Measurements from ENCODE around the gene USP32. TPM values are rescaled to one million over a fixed set of nuclear protein-coding genes. Genes with fewer than 3 reads are reported as not detected.

Gene USP32
- polyA plus RNA-seq, 3 donors = 10.1 to 26.6 (median 16.6) TPM

GRCh38 chr17:60410001-60410400, 18.1 kb upstream of the USP32 start:
- Histone ChIP-seq H2AFZ (ENCODE audit: insufficient read depth, low read depth, low read length, poor library complexity, severe bottlenecking) (peak overlapping the region; percentile 8), H3K27me3 (ENCODE audit: control insufficient read depth in 2 of 2, insufficient read depth in 2 of 2, low read length in 2 of 2) (no peaks in the 10 kb centered on the region), H3K4me1 (ENCODE audit: control insufficient read depth in 1 of 2, insufficient read depth in 2 of 2, low read length in 2 of 2) (no peaks in the 10 kb centered on the region), H3K9me3 (replicated peaks in 1 of 2; ENCODE audit: control insufficient read depth in 1 of 2, insufficient read depth in 1 of 2, low read length in 2 of 2) (no peaks in the 10 kb centered on the region), H3K9ac (ENCODE audit: insufficient read depth, low read length, poor library complexity, severe bottlenecking) (no peak overlapping the region), H3K4me2 (replicated peaks; ENCODE audit: extremely low read depth, low read length, poor library complexity, severe bottlenecking) (no peak overlapping the region), H3K4me3 (replicated peaks in 1 of 3; ENCODE audit: low read depth in 2 of 3, low read length in 3 of 3) (no peak overlapping the region), H3K79me2 (ENCODE audit: insufficient read depth, low read length) (no peaks in the 10 kb centered on the region), H3K27ac (ENCODE audit: low read depth in 1 of 2, low read length in 2 of 2) (no peak overlapping the region), H4K20me1 (ENCODE audit: insufficient read depth, low read length) (no peaks in the 10 kb centered on the region), H3K36me3 (replicated peaks in 1 of 2; ENCODE audit: control insufficient read depth in 1 of 2, insufficient read depth in 2 of 2, low read length in 2 of 2) (no peaks in the 10 kb centered on the region)
- H3K27me3 Mint-ChIP-seq (ENCODE audit: low read depth in 3 of 3) = no peaks in the 10 kb centered on the region
- WGBS (ENCODE audit: insufficient coverage) = 100% methylated on average over 3 of the region's 4 CpGs
- no peak for DNase-seq
- no peak overlapping the region for H3K4me3 Mint-ChIP-seq
- H3K9me3 Mint-ChIP-seq = peaks cover 0 to 3% (median 0%) of the 10 kb centered on the region in 7 donors
- TF ChIP-seq, protein P1, sequence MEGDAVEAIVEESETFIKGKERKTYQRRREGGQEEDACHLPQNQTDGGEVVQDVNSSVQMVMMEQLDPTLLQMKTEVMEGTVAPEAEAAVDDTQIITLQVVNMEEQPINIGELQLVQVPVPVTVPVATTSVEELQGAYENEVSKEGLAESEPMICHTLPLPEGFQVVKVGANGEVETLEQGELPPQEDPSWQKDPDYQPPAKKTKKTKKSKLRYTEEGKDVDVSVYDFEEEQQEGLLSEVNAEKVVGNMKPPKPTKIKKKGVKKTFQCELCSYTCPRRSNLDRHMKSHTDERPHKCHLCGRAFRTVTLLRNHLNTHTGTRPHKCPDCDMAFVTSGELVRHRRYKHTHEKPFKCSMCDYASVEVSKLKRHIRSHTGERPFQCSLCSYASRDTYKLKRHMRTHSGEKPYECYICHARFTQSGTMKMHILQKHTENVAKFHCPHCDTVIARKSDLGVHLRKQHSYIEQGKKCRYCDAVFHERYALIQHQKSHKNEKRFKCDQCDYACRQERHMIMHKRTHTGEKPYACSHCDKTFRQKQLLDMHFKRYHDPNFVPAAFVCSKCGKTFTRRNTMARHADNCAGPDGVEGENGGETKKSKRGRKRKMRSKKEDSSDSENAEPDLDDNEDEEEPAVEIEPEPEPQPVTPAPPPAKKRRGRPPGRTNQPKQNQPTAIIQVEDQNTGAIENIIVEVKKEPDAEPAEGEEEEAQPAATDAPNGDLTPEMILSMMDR (IDR thresholded peaks at IDR 0.05) = no peak
- intact Hi-C loops (cut with micrococcal nuclease) = no loop called here
- H3K36me3 Mint-ChIP-seq = no peaks in the 10 kb centered on the region
- H3K27ac Mint-ChIP-seq = peak overlapping the region in 1 of 7 donors; percentile 75
- no peaks in the 10 kb centered on the region for H3K4me1 Mint-ChIP-seq

DNA sequence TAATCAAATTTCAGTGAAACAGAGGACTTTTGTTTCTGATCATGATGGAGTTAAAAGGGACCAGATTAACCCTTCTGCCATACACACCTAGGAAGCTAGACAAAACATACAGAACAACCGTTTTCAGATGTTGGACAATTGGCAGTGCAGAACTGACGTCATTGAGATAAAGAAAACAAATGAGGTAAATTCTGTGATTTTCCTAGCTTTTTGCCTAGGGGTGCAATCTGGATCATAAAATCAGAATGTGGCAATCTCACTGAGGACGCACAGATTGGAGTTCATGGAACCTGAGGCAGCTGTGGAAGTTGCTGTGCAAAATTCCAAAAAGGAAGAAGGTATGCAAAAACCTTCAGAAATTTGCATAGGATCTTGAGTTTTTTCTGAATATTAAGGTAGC, 15.0 kb upstream of the USP32 start:
- Histone ChIP-seq H3K4me3 (replicated peaks in 1 of 3; ENCODE audit: low read depth in 2 of 3, low read length in 3 of 3) (no peak overlapping the region), H3K4me2 (replicated peaks; ENCODE audit: extremely low read depth, low read length, poor library complexity, severe bottlenecking) (no peak overlapping the region), H3K36me3 (replicated peaks in 1 of 2; ENCODE audit: control insufficient read depth in 1 of 2, insufficient read depth in 2 of 2, low read length in 2 of 2) (no peaks in the 10 kb centered on the region), H3K9ac (ENCODE audit: insufficient read depth, low read length, poor library complexity, severe bottlenecking) (no peak overlapping the region), H3K27ac (ENCODE audit: low read depth in 1 of 2, low read length in 2 of 2) (no peak overlapping the region), H3K79me2 (ENCODE audit: insufficient read depth, low read length) (no peaks in the 10 kb centered on the region), H3K9me3 (replicated peaks in 1 of 2; ENCODE audit: control insufficient read depth in 1 of 2, insufficient read depth in 1 of 2, low read length in 2 of 2) (no peaks in the 10 kb centered on the region), H4K20me1 (ENCODE audit: insufficient read depth, low read length) (no peaks in the 10 kb centered on the region), H3K4me1 (ENCODE audit: control insufficient read depth in 1 of 2, insufficient read depth in 2 of 2, low read length in 2 of 2) (peaks cover 3 to 13% of the 10 kb centered on the region in 2 donors), H2AFZ (ENCODE audit: insufficient read depth, low read depth, low read length, poor library complexity, severe bottlenecking) (no peak overlapping the region), H3K27me3 (ENCODE audit: control insufficient read depth in 2 of 2, insufficient read depth in 2 of 2, low read length in 2 of 2) (no peaks in the 10 kb centered on the region)
- H3K36me3 Mint-ChIP-seq = peaks cover 0 to 3% of the 10 kb centered on the region in 2 donors
- peaks cover 0 to 3% (median 0%) of the 10 kb centered on the region in 7 donors for H3K9me3 Mint-ChIP-seq
- no peak for DNase-seq
- peaks cover 9% of the 10 kb centered on the region for H3K4me1 Mint-ChIP-seq
- peaks cover 0 to 2% (median 0%) of the 10 kb centered on the region in 3 donors for H3K27me3 Mint-ChIP-seq (ENCODE audit: low read depth in 3 of 3)
- peak overlapping the region in 1 of 7 donors; percentile 41 for H3K27ac Mint-ChIP-seq
- intact Hi-C loops (cut with micrococcal nuclease) = loop anchor here in 1 of 2 donors (10.0 kb wide), 1 partner anchor 52 kb away; no protein-coding TSS in a partner anchor
- H3K4me3 Mint-ChIP-seq = no peak overlapping the region
- TF ChIP-seq, protein P1 (IDR thresholded peaks at IDR 0.05) = no peak
- WGBS (ENCODE audit: insufficient coverage) = 97% methylated on average over 3 of the region's 3 CpGs

Measured in CD14-positive monocyte (primary cell).